VCaP (cell line): Measurements from ENCODE around the gene RAB11FIP5.

ENCODE experiments used
- H3K27ac ChIP-seq: fragments of 450-650 bp; 2 replicates; pipeline ENCODE4 v1.5.1; 2017
- CTCF ChIP-seq: fragments of 450-650 bp; conservative IDR thresholded peaks from 2 replicates; pipeline ENCODE4 v1.5.1; 2017; ENCODE audit warnings: mild to moderate bottlenecking, moderate library complexity

RAB11FIP5 gene

GRCh38 chr2:73080321-73081131 lies 32.2 kb downstream of the RAB11FIP5 start:
- TF ChIP-seq CTCF = no peak
- no peak overlapping the region for H3K27ac ChIP-seq

GRCh38 chr2:73079636-73080035 lies 33.1 kb downstream of the RAB11FIP5 start:
- no peak for TF ChIP-seq CTCF
- no peak overlapping the region for H3K27ac ChIP-seq

- H3K27ac ChIP-seq = no peak overlapping the region
- TF ChIP-seq CTCF = no peak
Observed at GRCh38 chr2:73078457-73079411, 34.0 kb downstream of the RAB11FIP5 start.

GRCh38 chr2:73077424-73077795 lies 35.3 kb downstream of the RAB11FIP5 start:
- TF ChIP-seq CTCF = no peak
- no peak overlapping the region for H3K27ac ChIP-seq

GRCh38 chr2:73076701-73077423 lies 35.9 kb downstream of the RAB11FIP5 start:
- TF ChIP-seq CTCF = no peak
- H3K27ac ChIP-seq = no peak overlapping the region

GRCh38 chr2:73075477-73076373 lies 37.0 kb downstream of the RAB11FIP5 start:
- H3K27ac ChIP-seq = no peak overlapping the region
- no peak for TF ChIP-seq CTCF
